Femur (tissue), 1 donor: Measurements from ENCODE around the gene BTBD16.

ENCODE experiments used
- DNase-seq: peaks from one replicate; pipeline ENCODE4 v3.0.0-alpha.2; 2017

The BTBD16 gene

DNA sequence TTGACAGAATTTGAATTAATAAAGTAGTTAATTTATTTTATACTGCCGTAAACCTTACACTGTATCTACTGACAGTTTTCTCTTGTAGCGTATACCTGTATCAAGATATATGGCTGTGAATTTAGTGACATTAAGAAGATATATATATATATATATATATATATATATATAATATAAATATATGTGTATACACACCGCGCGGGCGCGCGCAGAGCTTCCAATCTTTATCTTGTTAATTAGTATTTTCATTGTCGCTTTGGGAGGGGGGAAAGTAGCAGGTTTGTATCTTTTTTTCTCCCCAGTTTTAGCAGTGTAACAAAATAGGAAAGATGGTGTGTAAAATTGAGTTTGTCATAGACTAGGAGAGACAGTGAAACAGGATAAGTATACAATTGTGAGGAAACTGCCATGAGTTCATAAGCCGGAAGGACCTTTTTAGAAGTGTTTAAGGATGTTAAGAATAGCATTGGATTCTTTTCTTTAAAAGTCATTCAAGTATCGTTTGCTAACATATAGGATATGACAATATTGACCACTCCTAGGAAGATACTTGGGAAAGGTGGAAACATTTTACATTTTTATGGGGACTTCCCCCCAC, 105.4 kb downstream of the BTBD16 start:
- no peak for DNase-seq

DNA sequence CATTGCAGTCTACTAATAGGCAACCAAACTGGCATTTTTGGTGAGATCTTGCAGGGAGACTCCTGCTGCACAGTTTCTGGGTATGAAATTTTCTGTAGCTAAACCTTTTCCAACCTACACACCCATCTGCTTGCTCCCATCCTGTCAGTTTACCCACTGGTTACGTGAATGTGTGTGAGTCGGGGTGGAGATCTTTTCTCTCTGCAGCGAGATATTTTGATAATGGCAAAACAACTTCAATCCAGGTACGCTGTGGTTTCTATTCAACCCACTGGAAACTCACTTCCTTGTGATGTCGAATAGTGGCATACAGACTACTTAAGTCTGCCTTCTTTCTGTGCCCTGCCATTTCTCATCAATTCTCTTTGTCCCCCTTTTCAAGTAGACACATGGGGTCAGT, 107.9 kb downstream of the BTBD16 start:
- DNase-seq: no peak

GRCh38 chr10:122379537-122379936, 108.4 kb downstream of the BTBD16 start:
- no peak for DNase-seq

GRCh38 chr10:122380703-122381102, 109.6 kb downstream of the BTBD16 start:
- no peak for DNase-seq

GRCh38 chr10:122381680-122382079, 110.6 kb downstream of the BTBD16 start:
- DNase-seq: no peak

DNA sequence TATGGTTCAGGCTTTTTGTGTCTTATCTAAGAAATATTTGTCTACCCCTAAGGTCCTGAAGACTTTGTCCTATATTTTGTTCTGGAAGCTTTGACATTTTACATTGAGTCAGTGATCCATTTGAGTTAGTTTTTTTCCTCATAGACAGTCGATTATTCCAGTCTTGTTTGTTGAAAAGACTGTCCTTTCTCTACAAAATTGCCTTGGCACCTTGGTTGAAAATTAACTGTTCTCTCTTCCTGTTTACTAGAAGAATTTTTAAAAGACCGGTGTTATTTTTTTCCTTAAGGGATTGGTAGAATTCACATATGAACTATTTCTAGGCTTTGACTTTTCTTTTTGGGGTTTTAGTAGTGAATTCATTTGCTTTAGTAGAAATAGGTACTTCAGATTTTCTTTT, 115.4 kb downstream of the BTBD16 start:
- no peak for DNase-seq

DNA sequence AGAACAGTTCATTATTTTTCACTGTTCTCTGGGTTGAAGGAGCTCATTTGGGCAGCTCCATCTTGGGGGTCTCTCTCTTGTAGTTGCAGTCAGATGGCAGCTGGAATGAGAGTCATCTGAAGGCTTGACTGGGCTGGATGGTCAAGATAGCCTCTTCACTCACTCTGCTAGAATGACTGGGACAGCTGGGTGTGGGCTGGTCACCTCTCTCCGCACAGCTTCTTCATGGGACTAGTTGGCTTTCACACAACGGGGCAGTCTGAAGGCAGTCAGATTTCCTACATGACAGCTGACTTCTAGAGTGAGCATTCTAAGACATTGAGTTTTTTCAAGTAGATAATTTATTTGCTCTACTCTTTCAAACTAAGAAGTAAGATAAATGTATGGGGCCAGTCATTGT, 116.5 kb downstream of the BTBD16 start:
- no peak for DNase-seq
